ENCODE data around the gene MYO18A. TPM values are rescaled to one million over a fixed set of nuclear protein-coding genes. Genes with fewer than 3 reads are reported as not detected.
"Not testable (repeated sequence)": the region's sequence is repeated elsewhere in the genome, so short reads cannot be mapped to it uniquely, and the experiment has no call there.

Gene MYO18A
- total and polyA plus RNA-seq, 2 of the 4 experiments (the other 2 are of a cell fraction) = 22.4 to 39.1 TPM

DNA sequence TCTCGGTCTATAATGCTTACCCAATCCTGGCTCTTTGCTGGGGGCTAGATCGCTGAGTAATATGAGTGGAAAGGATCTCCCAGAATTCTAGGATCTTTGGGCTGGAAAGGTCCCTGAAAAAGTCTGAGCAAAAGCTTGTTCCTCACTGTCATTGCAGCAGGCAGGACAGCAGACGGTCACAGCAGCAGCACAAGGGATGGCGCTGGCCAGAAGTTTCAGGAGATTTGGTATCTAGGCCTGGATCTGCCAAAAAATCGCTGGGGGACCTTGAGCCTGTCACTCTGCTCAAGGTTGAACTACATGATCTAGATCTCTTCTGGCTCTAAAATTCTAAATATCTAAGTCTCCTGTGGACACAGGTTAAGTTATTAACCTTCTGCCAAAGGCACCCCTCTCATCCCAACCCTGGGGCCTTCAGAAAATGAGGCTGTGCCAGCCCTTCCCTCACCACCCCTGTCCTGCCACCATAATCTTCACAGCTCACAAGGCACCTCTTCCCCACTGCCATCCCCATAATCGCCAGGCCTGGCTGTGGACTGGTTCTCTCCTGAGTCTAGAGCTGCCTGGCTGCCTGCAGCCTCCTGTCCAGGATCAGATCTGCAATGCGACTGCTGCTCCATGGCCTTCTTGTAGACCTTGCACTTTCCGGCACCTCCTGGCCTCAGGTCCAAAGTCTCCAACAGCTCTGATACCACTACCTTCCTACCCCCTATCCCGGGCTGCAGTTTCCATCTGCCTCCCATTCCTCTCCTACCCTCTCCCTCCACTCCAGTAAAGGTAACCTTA lies 10.2 kb downstream of the MYO18A start:
- no peak overlapping the region for H3K18ac ChIP-seq (ENCODE audit: low read depth, low read length)
- CTCF ChIA-PET = no interaction called here
- peaks cover 15% of the 10 kb centered on the region for H3K36me3 ChIP-seq (ENCODE audit: control insufficient read depth, insufficient read depth, low read length)
- ATAC-seq (ENCODE audit: low read depth) (no peak), DNase-seq (no peak)
- 82% methylated on average over 5 of the region's 9 CpGs; no CpG with 5 or more reads in 1 of the 2 experiments for WGBS, 2 experiments (ENCODE audit: extremely low coverage in 2 of 2, insufficient read length in 1 of 2)
- no peaks in the 10 kb centered on the region for H3K9me3 ChIP-seq (ENCODE audit: control insufficient read depth, insufficient read depth, low read length)
- peaks cover 4% of the 10 kb centered on the region; the same call in 1 of the 2 replicates for H4K20me1 ChIP-seq (ENCODE audit: insufficient read depth, low read length)
- H3K56ac ChIP-seq (ENCODE audit: extremely low read depth, insufficient read depth, low read length) = no peak overlapping the region
- no peak overlapping the region for H2BK120ac ChIP-seq (ENCODE audit: low read depth, low read length)
- no peak overlapping the region for H3K9ac ChIP-seq (ENCODE audit: low read depth, low read length)
- POLR2A ChIA-PET (ENCODE audit: unreplicated experiment) = no interaction called here
- in situ Hi-C loops (cut with MboI; ENCODE audit: low sequenced_read_pairs) (no loop called here), dilution Hi-C loops (cut with HindIII; ENCODE audit: low sequenced_read_pairs, unreplicated experiment) (no loop called here), intact Hi-C loops (cut with micrococcal nuclease) (no loop called here)
- H3K9me1 ChIP-seq (ENCODE audit: insufficient read depth, low read length) = peaks cover 18% of the 10 kb centered on the region
- H3K23ac ChIP-seq (ENCODE audit: low read depth, low read length) = no peak overlapping the region
- H2BK20ac ChIP-seq (ENCODE audit: low read depth, low read length) = no peak overlapping the region
- H3K27ac ChIP-seq (ENCODE audit: insufficient read depth, low read length) = no peak overlapping the region
- no peak overlapping the region for H2AFZ ChIP-seq (replicated peaks; ENCODE audit: low read length, poor library complexity)
- H4K8ac ChIP-seq (ENCODE audit: low read depth in 2 of 2, low read length in 2 of 2) = no peak overlapping the region
- no peak overlapping the region for H3K14ac ChIP-seq (replicated peaks; ENCODE audit: low read depth, low read length)
- H2AK5ac ChIP-seq (ENCODE audit: low read depth, low read length) = no peak overlapping the region
- H3K4me3 ChIP-seq (ENCODE audit: insufficient read depth, low read depth, low read length) = no peak overlapping the region
- no TSS peak for BruUV-seq (replicated peaks)
- H4K5ac ChIP-seq (ENCODE audit: low read depth, low read length) = no peak overlapping the region
- H3K4me2 ChIP-seq (ENCODE audit: low read depth, low read length) = no peak overlapping the region
- H2BK5ac ChIP-seq (ENCODE audit: low read depth, low read length, poor library complexity, severe bottlenecking) = peak overlapping the region; percentile 17
- no peaks in the 10 kb centered on the region for H3K27me3 ChIP-seq (ENCODE audit: control insufficient read depth, insufficient read depth, low read length)
- H4K91ac ChIP-seq (ENCODE audit: insufficient read depth, low read depth, low read length) = no peak overlapping the region
- H2AK9ac ChIP-seq (replicated peaks; ENCODE audit: low read depth, low read length, poor library complexity) = no peak overlapping the region
- no peak overlapping the region for H3K4ac ChIP-seq (ENCODE audit: low read depth, low read length)
- H3K79me1 ChIP-seq (ENCODE audit: low read depth in 1 of 2, low read length in 2 of 2) = peaks cover 15 to 52% of the 10 kb centered on the region in 2 experiments
- no peak for TF ChIP-seq NFE2L2 (IDR thresholded peaks at IDR 0.05; ENCODE audit: low read depth, low read length)
- no peak for TF ChIP-seq POLR2A (IDR thresholded peaks at IDR 0.05; ENCODE audit: low read depth, low read length)
- TF ChIP-seq RAD21 (IDR thresholded peaks at IDR 0.05; ENCODE audit: low read length) = no peak
- TF ChIP-seq SMC3 (IDR thresholded peaks at IDR 0.05; ENCODE audit: low read depth, low read length) = no peak
- TF ChIP-seq FOS (IDR thresholded peaks at IDR 0.05; ENCODE audit: low read depth, low read length) = no peak
- no peak for TF ChIP-seq BHLHE40 (IDR thresholded peaks at IDR 0.05; ENCODE audit: low read depth, low read length)
- no peak for TF ChIP-seq RFX5 (IDR thresholded peaks at IDR 0.05; ENCODE audit: low read depth, low read length)
- H2BK15ac ChIP-seq (ENCODE audit: low read depth, low read length) = no peak overlapping the region
- H3K4me1 ChIP-seq (ENCODE audit: control insufficient read depth, insufficient read depth, low read length) = peaks cover 6% of the 10 kb centered on the region

DNA sequence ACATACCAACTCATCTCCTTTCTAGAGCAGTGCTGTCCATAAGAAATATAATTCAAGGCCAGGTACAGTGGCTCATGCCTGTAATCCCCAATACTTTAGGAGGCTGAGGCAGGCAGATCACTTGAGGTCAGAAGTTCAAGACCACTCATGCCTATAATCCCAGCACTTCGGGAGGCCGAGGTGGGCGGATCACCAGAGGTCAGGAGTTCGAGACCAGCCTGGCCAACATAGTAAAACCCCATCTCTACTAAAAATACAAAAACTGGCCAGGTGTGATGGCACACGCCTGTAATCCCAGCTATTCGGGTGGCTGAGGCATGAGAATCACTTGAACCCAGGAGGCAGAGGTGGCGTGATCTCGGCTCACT lies 11.5 kb downstream of the MYO18A start:
- H4K8ac ChIP-seq (ENCODE audit: low read depth in 2 of 2, low read length in 2 of 2); H4K91ac ChIP-seq (ENCODE audit: insufficient read depth, low read depth, low read length); H3K4me2 ChIP-seq (ENCODE audit: low read depth, low read length); H4K5ac ChIP-seq (ENCODE audit: low read depth, low read length); H3K56ac ChIP-seq (ENCODE audit: extremely low read depth, insufficient read depth, low read length); DNase-seq; dilution Hi-C loops (cut with HindIII; ENCODE audit: low sequenced_read_pairs, unreplicated experiment); POLR2A ChIA-PET (ENCODE audit: unreplicated experiment); H3K4me1 ChIP-seq (ENCODE audit: control insufficient read depth, insufficient read depth, low read length); H3K27me3 ChIP-seq (ENCODE audit: control insufficient read depth, insufficient read depth, low read length); H3K23ac ChIP-seq (ENCODE audit: low read depth, low read length); H2AFZ ChIP-seq (replicated peaks; ENCODE audit: low read length, poor library complexity); H3K27ac ChIP-seq (ENCODE audit: insufficient read depth, low read length); H3K9me3 ChIP-seq (ENCODE audit: control insufficient read depth, insufficient read depth, low read length); H3K4me3 ChIP-seq (ENCODE audit: insufficient read depth, low read depth, low read length); ATAC-seq (ENCODE audit: low read depth); H3K9ac ChIP-seq (ENCODE audit: low read depth, low read length); H4K20me1 ChIP-seq (ENCODE audit: insufficient read depth, low read length); H2AK5ac ChIP-seq (ENCODE audit: low read depth, low read length); in situ Hi-C loops (cut with MboI; ENCODE audit: low sequenced_read_pairs); intact Hi-C loops (cut with micrococcal nuclease); BruUV-seq (replicated peaks); CTCF ChIA-PET; H2BK15ac ChIP-seq (ENCODE audit: low read depth, low read length); H3K18ac ChIP-seq (ENCODE audit: low read depth, low read length); H2BK5ac ChIP-seq (ENCODE audit: low read depth, low read length, poor library complexity, severe bottlenecking): not testable (repeated sequence)
- peak overlapping the region; percentile 79 for H2AK9ac ChIP-seq (replicated peaks; ENCODE audit: low read depth, low read length, poor library complexity)
- WGBS, 2 experiments (ENCODE audit: extremely low coverage in 2 of 2, insufficient read length in 1 of 2) = 95% methylated on average over 4 of the region's 8 CpGs; no CpG with 5 or more reads in 1 of the 2 experiments
- peaks cover 15% of the 10 kb centered on the region for H3K36me3 ChIP-seq (ENCODE audit: control insufficient read depth, insufficient read depth, low read length)
- peaks cover 18% of the 10 kb centered on the region for H3K9me1 ChIP-seq (ENCODE audit: insufficient read depth, low read length)
- H3K14ac ChIP-seq (replicated peaks; ENCODE audit: low read depth, low read length) = peak overlapping the region; percentile 40; the same call in 1 of the 2 replicates
- 0 out of 2 replicates have a peak overlapping the region, but pooled peaks have one; percentile 9 for H2BK20ac ChIP-seq (ENCODE audit: low read depth, low read length)
- H2BK120ac ChIP-seq (ENCODE audit: low read depth, low read length) = peak overlapping the region; percentile 39; the same call in 1 of the 2 replicates
- 0 out of 2 replicates have a peak overlapping the region, but pooled peaks have one; percentile 53 for H3K4ac ChIP-seq (ENCODE audit: low read depth, low read length)
- H3K79me1 ChIP-seq (ENCODE audit: low read depth in 1 of 2, low read length in 2 of 2) = peaks cover 12 to 62% of the 10 kb centered on the region in 2 experiments

Measured in IMR-90 (cell line).